Smooth muscle cell (in vitro differentiated cells): ENCODE measurements around the gene TFR2. TPM values are rescaled to one million over a fixed set of nuclear protein-coding genes. Genes with fewer than 3 reads are reported as not detected.

ENCODE experiments used
- DNase-seq: peaks from one replicate; lab custom pipeline; 2025; ENCODE audit not compliant: unreplicated experiment; lab: John Stamatoyannopoulos, UW
- H2AFZ ChIP-seq: fragments of 200-600 bp; sonication (generic); 2 replicates; pipeline ENCODE4 v1.6.0; 2016; ENCODE audit warnings: antibody characterized with exemption, low read depth, mild to moderate bottlenecking
- H3F3A ChIP-seq: fragments of 200-600 bp; sonication (generic); 2 replicates; pipeline ENCODE4 v1.6.0; 2017; ENCODE audit warnings: antibody characterized with exemption, low read depth
- H3K27ac ChIP-seq: fragments of 200-600 bp; sonication (generic); 2 replicates; pipeline ENCODE4 v1.5.1; 2016; ENCODE audit warnings: low read depth, mild to moderate bottlenecking
- H3K27me3 ChIP-seq: fragments of 200-600 bp; sonication (generic); 2 replicates; pipeline ENCODE4 v1.6.1; 2016; ENCODE audit warnings: low read depth, mild to moderate bottlenecking
- H3K36me3 ChIP-seq: fragments of 200-600 bp; sonication (generic); 2 replicates; pipeline ENCODE4 v1.5.1; 2016; ENCODE audit warnings: low read depth
- H3K4me1 ChIP-seq: fragments of 200-600 bp; sonication (generic); 2 replicates; pipeline ENCODE4 v1.5.1; 2016; ENCODE audit warnings: low read depth
- H3K4me2 ChIP-seq: fragments of 200-600 bp; sonication (generic); 2 replicates; pipeline ENCODE4 v1.6.0; 2016; ENCODE audit warnings: mild to moderate bottlenecking
- H3K4me3 ChIP-seq: fragments of 200-600 bp; sonication (generic); 2 replicates; pipeline ENCODE4 v1.5.1; 2016; ENCODE audit warnings: mild to moderate bottlenecking
- H3K79me2 ChIP-seq: fragments of 200-600 bp; sonication (generic); 2 replicates; pipeline ENCODE4 v1.6.0; 2016; ENCODE audit warnings: low read depth, mild to moderate bottlenecking
- H3K9ac ChIP-seq: fragments of 200-600 bp; sonication (generic); 2 replicates; pipeline ENCODE4 v1.6.0; 2016; ENCODE audit warnings: low read depth
- H3K9me3 ChIP-seq: fragments of 200-600 bp; sonication (generic); replicated peaks from 2 replicates; pipeline ENCODE4 v1.5.1; 2016; ENCODE audit warnings: low read depth
- H4K20me1 ChIP-seq: fragments of 200-600 bp; sonication (generic); 2 replicates; pipeline ENCODE4 v1.6.0; 2016; ENCODE audit warnings: low read depth
- WGBS: methylation state at CpG from one replicate; pipeline ENCODE4 v1.1.7; 2016; ENCODE audit warnings: low lambda C conversion rate; 5-methylcytosine and 5-hydroxymethylcytosine counted together
- polyA plus RNA-seq: library from polyadenylated mRNA; unstranded; fragments of >200 nt; fragmentation: Nextera tagmentation; extraction: Ambion mirVana; gene quantifications from 2 replicates; pipeline ENCODE4 v1.2.1, GENCODE V29; 2016
- total RNA-seq: library from RNA; depleted of rRNA; stranded (reverse); fragments of >200 nt; gene quantifications from 2 replicates; pipeline ENCODE4 v1.2.3, GENCODE V29; 2014
- TF ChIP-seq, protein P1 (sequence below): fragments of 200-600 bp; sonication (generic); IDR thresholded peaks from 2 replicates; pipeline ENCODE4 v1.5.1; 2017; ENCODE audit warnings: borderline replicate concordance, mild to moderate bottlenecking, antibody characterized with exemption; ENCODE audit not compliant: insufficient read depth, poor library complexity, severe bottlenecking

TFR2 gene
- total and polyA plus RNA-seq, 2 experiments from 2014 or later = 1.9 to 3.2 TPM

DNA sequence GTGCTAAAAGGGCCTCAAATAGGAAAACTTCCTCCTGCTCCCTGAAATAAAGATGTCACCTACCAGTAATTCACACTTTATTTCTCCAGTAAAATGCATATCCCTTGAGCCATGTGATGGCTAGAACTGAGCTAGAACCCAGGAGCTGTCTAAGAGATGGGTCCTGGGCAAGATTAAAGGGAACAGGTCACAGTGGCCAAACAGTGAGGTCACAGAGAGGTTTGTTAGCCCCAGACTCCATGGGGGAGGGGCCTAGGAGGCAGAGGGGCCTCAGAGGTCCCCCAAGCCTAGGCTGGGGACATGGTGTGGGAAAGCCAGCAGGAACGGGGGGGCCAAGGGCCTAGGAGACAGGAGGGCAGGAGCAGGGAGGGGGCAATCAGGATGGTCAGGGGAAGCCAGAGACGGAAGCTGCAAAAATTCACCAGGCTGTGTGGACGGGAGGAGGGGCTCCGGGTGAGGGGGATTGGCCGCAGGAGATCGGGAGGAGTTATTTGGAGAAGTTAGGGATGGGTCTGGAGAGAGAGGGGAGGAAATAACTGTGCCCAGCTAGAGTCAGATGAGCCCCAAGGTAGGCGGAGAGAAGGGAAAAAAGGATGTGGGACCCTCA is 51.9 kb downstream of the TFR2 start:
- Histone ChIP-seq H3K79me2 (no peaks in the 10 kb centered on the region), H3K4me2 (no peak overlapping the region), H3K27ac (no peak overlapping the region), H3K36me3 (no peaks in the 10 kb centered on the region), H3K9me3 (no peaks in the 10 kb centered on the region), H3F3A (peaks cover 9% of the 10 kb centered on the region), H3K4me1 (peaks cover 5% of the 10 kb centered on the region), H3K27me3 (no peaks in the 10 kb centered on the region), H2AFZ (no peak overlapping the region), H3K4me3 (no peak overlapping the region), H3K9ac (no peak overlapping the region), H4K20me1 (peaks cover 12% of the 10 kb centered on the region)
- 41% methylated on average over 7 of the region's 7 CpGs for WGBS
- TF ChIP-seq, protein P1, sequence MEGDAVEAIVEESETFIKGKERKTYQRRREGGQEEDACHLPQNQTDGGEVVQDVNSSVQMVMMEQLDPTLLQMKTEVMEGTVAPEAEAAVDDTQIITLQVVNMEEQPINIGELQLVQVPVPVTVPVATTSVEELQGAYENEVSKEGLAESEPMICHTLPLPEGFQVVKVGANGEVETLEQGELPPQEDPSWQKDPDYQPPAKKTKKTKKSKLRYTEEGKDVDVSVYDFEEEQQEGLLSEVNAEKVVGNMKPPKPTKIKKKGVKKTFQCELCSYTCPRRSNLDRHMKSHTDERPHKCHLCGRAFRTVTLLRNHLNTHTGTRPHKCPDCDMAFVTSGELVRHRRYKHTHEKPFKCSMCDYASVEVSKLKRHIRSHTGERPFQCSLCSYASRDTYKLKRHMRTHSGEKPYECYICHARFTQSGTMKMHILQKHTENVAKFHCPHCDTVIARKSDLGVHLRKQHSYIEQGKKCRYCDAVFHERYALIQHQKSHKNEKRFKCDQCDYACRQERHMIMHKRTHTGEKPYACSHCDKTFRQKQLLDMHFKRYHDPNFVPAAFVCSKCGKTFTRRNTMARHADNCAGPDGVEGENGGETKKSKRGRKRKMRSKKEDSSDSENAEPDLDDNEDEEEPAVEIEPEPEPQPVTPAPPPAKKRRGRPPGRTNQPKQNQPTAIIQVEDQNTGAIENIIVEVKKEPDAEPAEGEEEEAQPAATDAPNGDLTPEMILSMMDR = no peak
- DNase-seq = no peak

DNA sequence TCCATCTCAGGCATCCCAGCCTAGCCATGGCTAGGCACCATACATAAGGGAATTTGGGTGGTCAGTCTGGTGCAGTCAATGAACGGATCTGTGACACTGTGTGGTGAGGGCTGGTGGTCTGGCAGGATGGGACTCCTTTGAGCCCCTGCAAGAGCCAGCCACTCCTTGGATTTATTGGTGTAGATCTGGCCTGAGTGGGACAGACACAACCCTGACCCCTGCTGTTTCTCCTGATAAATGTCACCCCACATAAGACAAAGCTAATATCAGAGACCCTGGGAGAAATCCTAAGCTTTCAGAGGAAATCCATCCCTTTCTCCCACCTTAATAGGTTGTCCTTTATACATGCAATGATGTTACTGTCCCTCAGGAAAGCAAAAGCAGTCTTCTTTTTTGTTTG is 52.9 kb downstream of the TFR2 start:
- Histone ChIP-seq H3K4me2 (no peak overlapping the region), H2AFZ (no peak overlapping the region), H3K9me3 (no peaks in the 10 kb centered on the region), H3K4me3 (no peak overlapping the region), H3K27ac (no peak overlapping the region), H3F3A (peaks cover 11% of the 10 kb centered on the region), H3K79me2 (no peaks in the 10 kb centered on the region), H4K20me1 (peaks cover 21% of the 10 kb centered on the region), H3K9ac (no peak overlapping the region), H3K27me3 (no peaks in the 10 kb centered on the region), H3K4me1 (peaks cover 15% of the 10 kb centered on the region), H3K36me3 (no peaks in the 10 kb centered on the region)
- TF ChIP-seq, protein P1 = peak; percentile 21
- DNase-seq = no peak
- WGBS = 60% methylated on average over 1 of the region's 1 CpG

DNA sequence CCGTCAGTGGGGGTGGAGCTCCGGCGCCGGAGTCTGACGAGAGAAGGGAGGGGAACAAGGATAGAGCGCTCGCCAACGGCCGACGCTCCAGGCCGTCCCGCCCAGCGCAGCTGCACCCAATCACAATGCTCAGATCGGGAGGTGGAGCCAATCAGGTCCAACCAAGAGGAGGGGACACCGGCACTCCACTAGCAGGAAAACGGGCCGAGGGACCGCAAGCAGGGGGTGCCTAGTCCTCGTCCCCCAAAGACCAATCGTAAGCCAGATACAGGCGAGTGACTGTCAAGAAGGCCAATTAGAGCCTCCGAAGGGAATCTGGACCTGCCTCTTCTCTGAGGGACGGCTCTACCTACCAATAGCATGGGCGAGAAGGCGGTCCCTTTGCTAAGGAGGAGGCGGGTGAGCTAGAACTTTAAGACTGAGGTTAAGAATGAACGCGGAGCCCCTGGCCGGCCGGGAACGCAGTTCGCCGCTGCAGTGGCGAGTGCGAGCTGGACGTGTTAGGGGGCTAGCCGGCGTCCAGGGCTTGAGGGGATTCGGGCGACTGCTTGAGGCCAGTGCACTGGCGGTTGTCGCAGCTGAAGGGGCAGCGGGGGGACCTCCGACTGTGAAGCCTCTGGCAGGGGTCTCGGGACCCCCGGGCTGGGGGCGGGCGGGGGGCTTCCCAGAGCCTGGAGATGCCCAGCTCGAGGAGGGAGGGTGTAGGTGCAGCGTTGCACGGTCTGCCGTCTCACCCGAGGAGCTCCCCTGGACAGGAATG is 54.9 kb downstream of the TFR2 start, which contains the start of gene FBXO24:
TSS of gene FBXO24 (plus strand) at position 63 of the 760 bp plus-strand sequence. CDS start at position 361, 298 bp downstream.
- peak within 1 kb of the TSS; percentile 83 for H3K27ac ChIP-seq
- peaks cover 1% of the 10 kb centered on the region for H3K36me3 ChIP-seq
- H3K27me3 ChIP-seq = no peaks in the 10 kb centered on the region
- peaks cover 37% of the 10 kb centered on the region for H4K20me1 ChIP-seq
- DNase-seq = peak; percentile 96
- H2AFZ ChIP-seq = peak within 1 kb of the TSS; percentile 39
- H3K4me2 ChIP-seq = peak within 1 kb of the TSS; percentile 86
- H3F3A ChIP-seq = peaks cover 11% of the 10 kb centered on the region
- peaks cover 16% of the 10 kb centered on the region for H3K4me1 ChIP-seq
- H3K9ac ChIP-seq = peak within 1 kb of the TSS; percentile 91
- H3K79me2 ChIP-seq = peaks cover 13% of the 10 kb centered on the region
- under 1% methylated on average over 51 of the region's 53 CpGs for WGBS
- H3K4me3 ChIP-seq = peak within 1 kb of the TSS; percentile 75
- H3K9me3 ChIP-seq = no peaks in the 10 kb centered on the region
- TF ChIP-seq, protein P1 = no peak
